Keratinocyte (primary cell): ENCODE results near the gene FAM47A. TPM values are rescaled to one million over a fixed set of nuclear protein-coding genes. Genes with fewer than 3 reads are reported as not detected.

Experiments used
- DNase-seq: peaks from one replicate; pipeline ENCODE4 v3.0.0-alpha.2; 2011; ENCODE audit warnings: low read depth, missing footprints, low spot score
- FAIRE-seq: peaks from 2 replicates; lab custom pipeline; 2011; peaks lifted over from hg19 to GRCh38; lab: Jason Lieb, UNC
- H2AFZ ChIP-seq: 2 replicates; pipeline ENCODE4 v1.6.0; 2012; ENCODE audit warnings: low read length, control low read depth, inconsistent platforms; ENCODE audit not compliant: control insufficient read depth
- H3K27ac ChIP-seq: 2 replicates; pipeline ENCODE4 v1.5.1; 2011; ENCODE audit warnings: low read length; ENCODE audit not compliant: control insufficient read depth, insufficient read depth
- H3K27me3 ChIP-seq: 3 replicates; pipeline ENCODE4 v1.6.0; 2011; ENCODE audit warnings: low read length; ENCODE audit not compliant: control insufficient read depth, insufficient read depth; ENCODE audit errors: extremely low read depth
- H3K36me3 ChIP-seq, 2 experiments: 2 replicates in 1 of 2; 3 replicates in 1 of 2; pipeline ENCODE4 v1.5.1; 2011; ENCODE audit warnings: low read length in 2 of 2, mild to moderate bottlenecking in 1 of 2; ENCODE audit not compliant: control insufficient read depth in 2 of 2, insufficient read depth in 2 of 2; ENCODE audit errors: extremely low read depth in 1 of 2
- H3K4me1 ChIP-seq: 3 replicates; pipeline ENCODE4 v1.5.1; 2011; ENCODE audit warnings: low read length; ENCODE audit not compliant: control insufficient read depth, insufficient read depth; ENCODE audit errors: extremely low read depth
- H3K4me2 ChIP-seq: 3 replicates; pipeline ENCODE4 v1.6.0; 2011; ENCODE audit warnings: low read depth, low read length; ENCODE audit not compliant: control insufficient read depth, insufficient read depth; ENCODE audit errors: extremely low read depth
- H3K4me3 ChIP-seq, 3 experiments: fragments of 200-600 bp in 1 of 3; sonication (generic) in 1 of 3; 2 replicates in 2 of 3; 3 replicates in 1 of 3; pipeline ENCODE4 v1.5.1; 2011 to 2016; ENCODE audit warnings: low read length in 3 of 3, mild to moderate bottlenecking in 3 of 3, control low read depth in 2 of 3, inconsistent platforms in 1 of 3, low read depth in 1 of 3, mixed read lengths in 1 of 3, mixed run types in 1 of 3, moderate library complexity in 1 of 3; ENCODE audit not compliant: control insufficient read depth in 2 of 3, insufficient read depth in 2 of 3; ENCODE audit errors: extremely low read depth in 1 of 3
- H3K79me2 ChIP-seq: 2 replicates; pipeline ENCODE4 v1.6.0; 2012; ENCODE audit warnings: low read length; ENCODE audit not compliant: control insufficient read depth, insufficient read depth
- H3K9ac ChIP-seq: 3 replicates; pipeline ENCODE4 v1.6.0; 2011; ENCODE audit warnings: low read length; ENCODE audit not compliant: control insufficient read depth, insufficient read depth; ENCODE audit errors: extremely low read depth
- H3K9me1 ChIP-seq: 3 replicates; pipeline ENCODE4 v1.6.0; 2011; ENCODE audit warnings: low read length; ENCODE audit not compliant: control insufficient read depth, insufficient read depth; ENCODE audit errors: extremely low read depth
- H3K9me3 ChIP-seq: 2 replicates; pipeline ENCODE4 v1.5.1; 2012; ENCODE audit warnings: low read depth, low read length; ENCODE audit not compliant: control insufficient read depth
- H4K20me1 ChIP-seq: 3 replicates; pipeline ENCODE4 v1.6.0; 2011; ENCODE audit warnings: low read length; ENCODE audit not compliant: control insufficient read depth, insufficient read depth; ENCODE audit errors: extremely low read depth
- EZH2 ChIP-seq: IDR thresholded peaks from one replicate; pipeline ENCODE4 v1.6.1; 2012; ENCODE audit warnings: inconsistent platforms, mild to moderate bottlenecking, low read length, moderate library complexity
- dilution Hi-C: fragments of 300-500 bp; cut with MboI; formaldehyde crosslinking; loops from one replicate; pipeline ENCODE4 v1.7.0; 2020; ENCODE audit warnings: low sequenced_read_pairs; ENCODE audit not compliant: extremely low pct_ligation_motif_present
- polyA plus RNA-seq, 5 experiments: library from polyadenylated mRNA; depleted of rRNA in 3 of 5; stranded (reverse) in 3 of 5; stranded (forward) in 1 of 5; unstranded in 1 of 5; fragments of >200 nt; gene quantifications; 1 replicate in 1 of 5; 2 replicates in 3 of 5; 3 replicates in 1 of 5; pipeline versions ENCODE4 v1.2.1 to v1.2.3, GENCODE V29; 2011 to 2012; ENCODE audit warnings: missing spikeins in 2 of 5, low read depth in 1 of 5, low replicate concordance in 1 of 5
- TF ChIP-seq, protein P1 (sequence below), 3 experiments: IDR thresholded peaks in 1 of 3; conservative IDR thresholded peaks in 1 of 3; optimal IDR thresholded peaks in 1 of 3; 2 replicates in 2 of 3; 3 replicates in 1 of 3; pipeline versions ENCODE3 to v1.5.1; 2011; ENCODE audit warnings: low read length in 3 of 3, mild to moderate bottlenecking in 3 of 3, moderate library complexity in 2 of 3, control low read depth in 1 of 3, inconsistent platforms in 1 of 3; ENCODE audit not compliant: insufficient read depth in 2 of 3; ENCODE audit errors: extremely low read depth in 1 of 3

The FAM47A gene
- polyA plus RNA-seq, 1 donor (not counting 4 experiments of a cell fraction or from before 2014, with no cell fraction given): not detected

GRCh38 chrX:34130980-34131744 lies 952 bp downstream of the FAM47A start:
- no peak for TF ChIP-seq EZH2
- TF ChIP-seq, protein P1, sequence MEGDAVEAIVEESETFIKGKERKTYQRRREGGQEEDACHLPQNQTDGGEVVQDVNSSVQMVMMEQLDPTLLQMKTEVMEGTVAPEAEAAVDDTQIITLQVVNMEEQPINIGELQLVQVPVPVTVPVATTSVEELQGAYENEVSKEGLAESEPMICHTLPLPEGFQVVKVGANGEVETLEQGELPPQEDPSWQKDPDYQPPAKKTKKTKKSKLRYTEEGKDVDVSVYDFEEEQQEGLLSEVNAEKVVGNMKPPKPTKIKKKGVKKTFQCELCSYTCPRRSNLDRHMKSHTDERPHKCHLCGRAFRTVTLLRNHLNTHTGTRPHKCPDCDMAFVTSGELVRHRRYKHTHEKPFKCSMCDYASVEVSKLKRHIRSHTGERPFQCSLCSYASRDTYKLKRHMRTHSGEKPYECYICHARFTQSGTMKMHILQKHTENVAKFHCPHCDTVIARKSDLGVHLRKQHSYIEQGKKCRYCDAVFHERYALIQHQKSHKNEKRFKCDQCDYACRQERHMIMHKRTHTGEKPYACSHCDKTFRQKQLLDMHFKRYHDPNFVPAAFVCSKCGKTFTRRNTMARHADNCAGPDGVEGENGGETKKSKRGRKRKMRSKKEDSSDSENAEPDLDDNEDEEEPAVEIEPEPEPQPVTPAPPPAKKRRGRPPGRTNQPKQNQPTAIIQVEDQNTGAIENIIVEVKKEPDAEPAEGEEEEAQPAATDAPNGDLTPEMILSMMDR (optimal IDR thresholded peaks at IDR 0.05 in 1 of 3, IDR thresholded peaks at IDR 0.05 in 1 of 3, conservative IDR thresholded peaks at IDR 0.05 in 1 of 3; ENCODE audit: extremely low read depth in 1 of 3, insufficient read depth in 2 of 3, low read length in 3 of 3): no peak
- H3K4me2 ChIP-seq: no peak overlapping the region
- H3K9me1 ChIP-seq: no peaks in the 10 kb centered on the region
- no peak overlapping the region for H3K4me3 ChIP-seq
- H3K79me2 ChIP-seq: no peaks in the 10 kb centered on the region
- no peaks in the 10 kb centered on the region for H4K20me1 ChIP-seq
- peaks cover under 1% of the 10 kb centered on the region for H3K9me3 ChIP-seq
- no peak overlapping the region for H3K27ac ChIP-seq
- dilution Hi-C loops: no loop called here
- H3K4me1 ChIP-seq: no peaks in the 10 kb centered on the region
- no peak for FAIRE-seq
- no peak overlapping the region for H3K9ac ChIP-seq
- no peaks in the 10 kb centered on the region for H3K27me3 ChIP-seq
- no peaks in the 10 kb centered on the region for H3K36me3 ChIP-seq
- H2AFZ ChIP-seq: no peak overlapping the region
- no peak for DNase-seq

DNA sequence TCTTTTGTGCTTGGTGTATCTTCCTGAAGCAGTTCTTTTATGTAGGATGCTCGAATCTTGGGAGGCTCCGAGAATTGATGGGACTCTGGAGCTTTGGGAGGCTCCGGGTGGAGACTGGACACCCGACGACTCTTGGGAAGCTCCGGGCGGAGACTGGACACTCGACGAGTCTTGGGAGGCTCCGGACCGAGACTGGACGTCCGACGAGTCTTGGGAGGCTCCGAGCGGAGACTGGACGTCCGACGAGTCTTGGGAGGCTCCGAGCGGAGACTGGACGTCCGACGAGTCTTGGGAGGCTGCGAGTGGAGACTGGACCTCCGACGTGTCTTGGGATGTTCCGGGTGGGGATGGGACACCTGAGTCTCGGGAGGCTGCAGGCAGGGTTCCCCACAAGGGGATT lies 1.6 kb downstream of the FAM47A start:
- no peak for FAIRE-seq
- no peak overlapping the region for H3K9ac ChIP-seq

More for the DNA sequence above, 1.6 kb downstream of the FAM47A start:
- Histone ChIP-seq H3K79me2 (no peaks in the 10 kb centered on the region), H2AFZ (no peak overlapping the region), H3K27me3 (no peaks in the 10 kb centered on the region), H3K4me2 (no peak overlapping the region), H3K27ac (no peak overlapping the region), H4K20me1 (no peaks in the 10 kb centered on the region), H3K36me3 (no peaks in the 10 kb centered on the region), H3K4me1 (no peaks in the 10 kb centered on the region), H3K9me3 (peaks cover 5% of the 10 kb centered on the region), H3K4me3 (no peak overlapping the region), H3K9me1 (no peaks in the 10 kb centered on the region)
- dilution Hi-C loops: no loop called here
- no peak for DNase-seq
- no peak for TF ChIP-seq EZH2
- TF ChIP-seq, protein P1 (optimal IDR thresholded peaks at IDR 0.05 in 1 of 3, IDR thresholded peaks at IDR 0.05 in 1 of 3, conservative IDR thresholded peaks at IDR 0.05 in 1 of 3; ENCODE audit: extremely low read depth in 1 of 3, insufficient read depth in 2 of 3, low read length in 3 of 3): no peak
